OCI-LY3 (cell line): ENCODE data around the gene TSGA10.

Experiments
- CTCF ChIP-seq: fragments of 200-600, 300-600 bp; sonication (generic); IDR thresholded peaks from 2 replicates; pipeline ENCODE4 v1.5.1; 2014; ENCODE audit warnings: antibody characterized with exemption, low read length, low read depth
- EZH2phosphoT487 ChIP-seq: fragments of 200-600 bp; shearing (Covaris generic); IDR thresholded peaks from 2 replicates; pipeline ENCODE4 v1.6.1; 2018; ENCODE audit warnings: antibody characterized with exemption, mixed run types, low read depth

- TF ChIP-seq CTCF (no peak), EZH2phosphoT487 (no peak)
These were observed 72.9 kb downstream of the TSGA10 start for GRCh38 chr2:99081891-99082290.
